ENCODE measurements around the gene DBH.
"Not testable (repeated sequence)": the region's sequence is repeated elsewhere in the genome, so short reads cannot be mapped to it uniquely, and the experiment has no call there.

DBH gene

DNA sequence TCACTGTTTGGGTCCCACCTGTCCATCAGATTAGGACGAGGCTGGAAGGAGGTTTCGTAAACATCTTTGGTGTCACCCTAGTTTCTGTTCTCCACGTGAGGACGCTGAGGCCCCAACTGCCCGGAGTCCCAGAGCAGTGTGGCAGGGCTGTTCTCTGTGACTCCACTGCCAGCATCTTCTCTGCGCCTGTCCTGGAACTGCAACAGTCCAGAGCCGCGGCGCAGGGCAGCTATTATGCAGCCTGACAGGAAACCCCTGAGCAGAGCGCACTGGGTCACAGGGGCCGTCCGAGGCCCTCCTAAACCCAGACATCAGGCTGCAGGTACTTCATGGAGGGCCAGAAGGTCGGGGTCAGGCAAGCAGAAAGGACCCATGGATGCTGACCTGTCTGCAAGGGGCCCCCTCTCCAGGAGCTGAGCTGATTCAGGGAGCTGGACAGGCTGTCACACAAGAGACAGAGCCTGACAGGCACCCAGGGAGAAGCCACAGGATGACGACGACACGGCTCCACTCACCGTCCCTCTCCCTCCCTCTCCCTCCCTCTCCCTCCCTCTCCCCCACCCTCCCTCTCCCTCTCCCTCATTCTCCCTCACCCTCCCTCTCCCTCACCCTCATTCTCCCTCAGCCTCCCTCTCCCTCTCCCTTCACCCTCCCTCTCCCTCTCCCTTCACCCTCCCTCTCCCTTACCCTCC, 31.7 kb downstream of the DBH start:
- DNase-seq, result no peak

DNA sequence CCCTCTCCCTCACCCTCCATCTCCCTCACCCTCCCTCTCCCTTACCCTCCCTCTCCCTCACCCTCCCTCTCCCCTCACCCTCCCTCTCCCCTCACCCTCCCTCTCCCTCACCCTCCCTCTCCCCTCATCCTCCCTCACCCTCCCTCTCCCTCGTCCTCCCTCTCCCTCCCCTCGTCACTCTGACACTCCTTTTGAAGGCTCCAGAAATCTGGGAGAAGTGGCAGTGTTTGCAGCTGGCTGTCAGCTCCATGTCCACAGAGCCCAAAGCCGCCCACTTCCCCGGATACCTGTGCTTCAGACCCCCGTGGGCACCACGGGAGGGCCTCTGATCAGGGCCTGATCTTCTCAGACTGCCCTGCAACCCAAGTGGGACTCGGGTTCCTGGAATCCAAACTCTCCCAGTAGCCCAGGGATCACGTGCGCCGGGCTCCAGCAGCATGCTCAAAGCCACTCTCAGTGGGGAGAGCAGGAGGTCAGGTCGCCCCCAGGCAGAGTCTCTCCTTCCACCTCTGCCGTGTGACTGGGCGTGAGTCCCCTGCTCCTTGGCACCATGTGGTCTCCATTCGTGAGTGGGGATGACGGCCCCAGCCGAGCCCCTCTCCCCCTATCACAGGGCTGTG, 33.1 kb downstream of the DBH start:
- no peak for DNase-seq

DNA sequence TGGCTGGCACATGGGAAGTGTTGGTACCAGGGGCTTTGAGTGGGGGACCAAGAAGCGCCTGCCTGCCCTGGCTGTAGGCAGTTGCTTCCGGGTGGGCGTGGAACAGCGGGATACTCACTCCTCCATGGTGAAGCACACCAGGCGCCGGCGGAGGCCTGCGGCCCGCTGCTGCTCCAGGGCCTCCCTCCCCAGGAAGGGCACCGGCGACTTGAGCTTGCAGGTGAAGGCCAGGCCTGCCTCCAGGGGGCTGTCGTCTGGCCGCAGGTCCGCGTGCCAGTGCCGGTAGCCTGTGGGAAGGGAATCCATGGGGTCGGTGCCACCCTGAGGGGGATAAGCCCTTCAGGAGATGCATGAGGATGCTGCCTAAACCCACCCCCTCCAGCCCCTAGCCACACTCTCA, 34.3 kb downstream of the DBH start:
- no peak for DNase-seq

DNA sequence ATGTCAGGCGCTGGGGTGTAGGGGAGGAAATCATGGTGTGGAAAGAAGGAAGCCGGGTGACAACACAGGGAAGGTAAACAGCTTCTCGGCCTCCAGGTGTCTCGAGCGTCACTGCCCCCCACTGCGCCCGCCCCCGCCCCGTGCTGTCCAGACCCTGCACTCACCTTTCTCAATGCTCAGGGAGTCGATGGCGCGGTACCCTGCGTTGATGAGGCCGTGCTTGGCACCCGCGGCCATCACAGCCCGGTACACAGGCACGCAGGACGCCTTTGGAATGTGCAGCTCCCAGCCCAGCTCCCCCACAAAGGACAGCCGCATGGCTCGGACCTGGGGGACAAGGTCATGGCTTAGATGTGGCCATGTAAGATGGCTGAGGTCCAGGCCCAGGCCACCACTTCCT, 35.2 kb downstream of the DBH start:
- DNase-seq, result no peak

DNA sequence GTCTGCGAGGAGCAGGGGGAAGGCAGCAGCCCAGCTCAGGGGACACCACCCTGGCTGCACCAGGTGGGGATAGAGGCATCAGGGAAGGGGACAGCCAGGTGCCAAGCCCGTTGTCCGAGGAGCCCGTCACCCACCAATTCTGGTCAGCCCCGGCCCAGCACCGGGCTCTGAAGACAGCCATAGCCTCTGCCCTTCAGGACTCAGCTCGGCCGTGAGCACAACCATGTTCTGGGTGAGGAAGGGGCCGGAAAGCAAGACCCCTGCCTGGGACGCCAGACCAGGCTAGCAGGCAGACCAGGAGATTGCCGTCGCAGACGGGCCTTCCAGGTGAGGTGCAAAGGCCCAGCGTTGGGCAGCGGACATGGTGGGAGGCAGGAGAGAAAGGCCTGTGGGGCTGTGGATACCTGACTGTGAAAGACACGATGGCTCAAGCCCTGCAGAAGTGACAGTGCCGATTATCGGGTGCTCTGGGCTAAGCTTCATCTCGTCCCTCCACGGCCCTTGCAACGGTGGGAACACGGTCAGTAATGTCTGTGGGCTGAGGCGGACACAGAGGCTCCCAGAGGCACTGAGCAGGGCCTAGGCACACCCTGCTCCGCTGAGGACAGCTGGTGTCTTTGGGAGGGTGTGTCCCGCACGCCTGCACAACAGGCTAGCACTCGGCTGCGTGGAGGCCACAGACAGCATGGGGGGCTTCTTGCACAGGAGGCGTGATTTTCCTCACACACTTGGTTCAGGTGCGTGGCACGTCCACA, 36.5 kb downstream of the DBH start:
- no peak for DNase-seq

DNA sequence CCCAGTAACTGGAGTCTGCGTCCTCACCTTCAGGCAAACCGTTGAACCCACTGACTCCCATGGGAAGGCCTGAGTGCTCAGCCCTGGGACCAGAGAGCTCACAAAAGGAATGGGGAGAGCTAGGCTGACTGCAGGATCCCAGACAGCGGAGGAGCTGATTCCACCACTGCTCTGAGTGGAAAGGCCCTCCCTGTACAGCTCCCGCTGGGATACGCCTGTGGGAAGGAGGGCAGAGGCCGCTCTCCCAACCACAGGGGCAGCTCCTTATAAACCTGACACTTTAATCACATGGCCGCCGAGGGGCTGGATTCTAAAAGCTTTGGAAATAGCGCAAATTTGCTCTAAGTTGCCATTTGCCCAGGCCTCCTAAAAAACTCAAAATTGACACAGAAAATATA, 37.1 kb downstream of the DBH start:
- no peak for DNase-seq

DNA sequence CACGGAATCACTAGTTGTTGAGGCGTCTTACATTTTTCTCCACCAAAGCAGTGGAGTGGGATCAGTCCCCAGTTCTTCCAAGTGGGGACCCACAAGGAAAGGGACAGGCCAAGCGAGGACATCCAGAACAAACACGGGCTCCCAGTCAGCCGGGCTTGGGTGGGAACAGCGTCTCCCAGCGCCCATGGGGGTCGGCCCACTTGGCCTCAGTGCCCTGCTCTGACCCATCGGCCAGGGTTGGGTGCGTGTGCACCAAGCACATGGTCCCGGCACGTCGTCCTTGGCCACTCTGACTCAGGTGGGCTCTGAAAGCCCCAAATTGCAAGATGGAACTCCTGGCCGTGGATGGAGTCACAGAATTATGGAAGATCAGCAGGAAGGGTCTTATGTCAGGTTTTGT, 37.9 kb downstream of the DBH start:
- DNase-seq, result no peak

DNA sequence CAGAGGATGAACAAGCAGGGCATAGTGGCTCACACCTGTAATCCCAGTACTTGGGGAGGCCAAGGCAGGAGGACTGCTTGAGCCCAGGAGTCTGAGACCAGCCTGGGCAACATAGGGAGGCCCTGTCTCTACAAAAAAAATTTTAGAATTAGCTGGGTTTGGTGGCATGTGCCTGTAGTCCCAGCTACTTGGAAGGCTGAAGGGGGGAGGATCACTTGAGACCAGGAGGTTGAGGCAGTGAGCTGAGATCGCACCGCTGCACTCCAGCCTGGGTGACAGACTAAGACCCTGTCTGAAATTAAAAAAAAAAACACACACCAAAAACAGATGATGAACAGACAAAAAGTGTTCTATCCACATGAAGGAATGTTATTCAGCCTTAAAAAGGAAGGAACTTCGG, 39.6 kb downstream of the DBH start:
- DNase-seq, result not testable (repeated sequence)

DNA sequence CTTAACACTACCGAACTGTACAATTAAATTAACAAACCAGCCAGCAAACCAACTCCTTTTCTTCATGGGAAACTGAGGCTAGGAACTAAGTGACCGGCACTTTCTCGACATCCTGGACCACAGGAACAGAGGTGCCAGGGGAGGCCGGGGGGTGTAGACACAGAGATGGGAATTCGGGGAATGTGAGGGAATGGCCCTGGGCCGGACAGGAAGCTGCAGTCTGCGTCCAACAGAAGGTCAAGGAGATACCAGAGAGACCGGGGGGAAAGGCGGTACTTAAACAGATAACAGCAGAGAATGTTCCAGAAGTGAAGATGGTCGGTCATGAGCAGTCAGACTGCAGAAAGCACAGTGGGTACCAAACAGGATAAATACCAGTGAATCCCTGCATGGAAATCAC, 40.3 kb downstream of the DBH start:
- DNase-seq, result no peak

DNA sequence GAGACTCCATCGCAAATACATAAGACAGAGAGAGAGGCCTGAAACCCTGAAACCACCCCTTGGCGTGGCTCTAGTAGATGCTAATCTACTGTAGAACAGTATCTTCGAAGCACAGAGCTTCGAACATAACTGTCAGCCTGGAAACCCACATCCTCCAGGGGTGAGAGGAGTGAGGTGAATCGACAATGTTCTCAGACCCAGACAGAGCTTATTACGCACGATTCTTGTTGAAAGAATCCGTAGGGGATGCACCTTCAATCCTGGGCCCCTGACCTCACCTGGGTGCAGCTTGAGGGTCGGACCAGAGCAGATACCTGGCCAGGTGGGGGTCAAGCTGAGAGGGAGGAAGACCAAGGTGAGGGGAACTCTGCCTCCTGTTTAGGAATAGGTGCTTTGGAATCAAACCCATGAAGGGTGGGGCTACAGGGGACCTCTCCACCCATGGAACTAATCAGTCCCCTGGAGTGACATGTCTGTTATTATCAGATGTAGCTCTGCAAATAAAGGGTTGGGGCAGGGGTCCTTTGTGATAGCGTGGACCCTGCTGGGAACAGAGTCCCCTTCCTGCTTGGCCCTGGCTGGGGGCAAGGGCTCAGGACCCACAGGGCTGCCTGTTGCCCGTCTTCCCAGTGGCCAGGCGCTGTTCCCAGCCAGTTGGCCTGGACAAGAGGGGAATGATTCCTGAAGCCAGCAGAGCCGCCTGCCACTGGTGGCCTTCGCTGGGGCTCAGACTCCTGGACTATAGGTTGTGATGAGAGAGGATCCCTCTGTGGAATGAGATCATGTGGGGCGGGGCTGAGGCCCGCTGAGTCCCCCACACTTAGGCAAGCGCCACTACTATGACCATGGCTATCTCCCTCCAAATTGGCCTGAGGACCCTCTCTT, 41.2 kb downstream of the DBH start:
- no peak for DNase-seq

DNA sequence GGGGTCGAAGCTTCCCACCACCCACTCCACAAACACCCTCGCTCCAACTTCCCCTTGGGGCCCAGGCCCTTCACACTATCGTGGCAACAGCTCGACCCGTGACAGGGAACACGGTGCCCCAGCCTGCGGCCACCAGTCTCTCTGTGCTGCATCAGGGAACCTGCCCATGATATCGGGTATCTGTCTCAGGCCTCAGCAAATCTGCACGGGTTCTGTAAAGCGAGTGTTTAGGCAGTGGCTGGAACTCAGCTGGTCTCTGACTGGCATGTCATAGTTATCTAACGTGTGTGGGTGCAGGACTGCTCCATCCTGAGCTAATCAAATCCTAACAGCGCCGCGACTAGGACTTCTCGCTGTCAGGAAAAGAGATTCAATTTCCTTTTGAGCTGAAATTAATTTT, 42.9 kb downstream of the DBH start:
- no peak for DNase-seq

DNA sequence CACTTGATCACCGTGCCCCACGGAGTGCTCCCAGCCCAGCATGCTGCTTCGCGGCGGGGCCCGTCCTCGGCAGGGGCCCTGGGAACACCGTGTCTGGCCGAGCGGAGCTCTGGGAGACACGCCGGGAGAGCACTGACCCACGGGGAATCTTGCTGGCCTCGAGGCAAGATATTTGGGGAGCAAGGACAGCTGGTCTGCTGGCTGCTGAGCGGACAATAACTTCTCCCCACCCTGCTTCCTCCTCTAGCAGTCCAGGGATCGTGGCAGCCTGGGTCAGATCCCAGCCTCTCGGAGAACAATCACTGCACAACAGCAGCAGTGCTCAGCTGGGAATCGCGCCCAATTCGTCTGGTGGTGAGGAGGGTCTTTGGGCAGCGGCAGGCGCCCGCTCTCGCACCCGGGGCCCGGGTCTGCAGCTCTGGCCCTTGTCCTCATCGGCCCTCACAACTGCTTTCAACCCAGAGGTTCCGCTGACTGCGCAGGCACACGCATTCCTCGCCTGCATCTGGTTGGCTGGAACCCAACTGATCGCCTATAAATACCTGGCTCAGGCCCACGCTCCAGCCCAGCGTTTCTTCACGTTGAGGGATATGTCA, 43.4 kb downstream of the DBH start:
- DNase-seq, result no peak

DNA sequence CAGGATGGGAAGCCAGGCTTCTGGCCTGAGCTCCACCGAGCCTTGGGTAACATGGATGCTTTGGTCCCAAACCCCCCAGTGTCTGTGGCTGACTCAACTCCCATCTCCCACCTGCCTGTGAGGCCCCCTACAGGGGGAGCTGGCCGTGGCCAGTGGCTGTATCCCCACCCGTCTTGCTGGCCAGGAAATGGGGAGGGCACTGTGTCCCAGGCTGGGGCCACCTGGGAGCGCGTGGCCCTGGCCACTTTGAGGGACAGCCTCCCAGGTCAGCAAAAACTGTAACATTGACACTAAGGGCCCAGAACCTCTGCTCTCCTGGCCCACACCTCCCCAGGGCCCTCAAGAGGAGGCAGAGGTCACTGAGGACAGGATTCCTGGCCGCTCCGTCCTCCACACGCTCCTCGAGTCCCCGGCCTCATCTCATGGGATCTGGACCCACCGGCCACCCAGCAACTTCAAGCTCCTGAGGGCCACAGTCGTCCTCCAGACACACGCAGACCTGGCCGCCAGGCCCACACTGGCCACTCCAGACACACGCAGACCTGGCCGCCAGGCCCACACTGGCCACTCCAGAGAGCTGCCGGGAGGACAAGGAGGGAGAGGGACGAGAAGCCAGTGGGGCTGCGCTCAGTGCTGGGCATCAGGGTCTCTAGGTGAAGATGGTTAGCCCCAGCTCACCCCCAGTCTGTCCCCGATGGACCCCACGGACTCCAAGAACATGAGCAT, 44.2 kb downstream of the DBH start:
- DNase-seq, result no peak

DNA sequence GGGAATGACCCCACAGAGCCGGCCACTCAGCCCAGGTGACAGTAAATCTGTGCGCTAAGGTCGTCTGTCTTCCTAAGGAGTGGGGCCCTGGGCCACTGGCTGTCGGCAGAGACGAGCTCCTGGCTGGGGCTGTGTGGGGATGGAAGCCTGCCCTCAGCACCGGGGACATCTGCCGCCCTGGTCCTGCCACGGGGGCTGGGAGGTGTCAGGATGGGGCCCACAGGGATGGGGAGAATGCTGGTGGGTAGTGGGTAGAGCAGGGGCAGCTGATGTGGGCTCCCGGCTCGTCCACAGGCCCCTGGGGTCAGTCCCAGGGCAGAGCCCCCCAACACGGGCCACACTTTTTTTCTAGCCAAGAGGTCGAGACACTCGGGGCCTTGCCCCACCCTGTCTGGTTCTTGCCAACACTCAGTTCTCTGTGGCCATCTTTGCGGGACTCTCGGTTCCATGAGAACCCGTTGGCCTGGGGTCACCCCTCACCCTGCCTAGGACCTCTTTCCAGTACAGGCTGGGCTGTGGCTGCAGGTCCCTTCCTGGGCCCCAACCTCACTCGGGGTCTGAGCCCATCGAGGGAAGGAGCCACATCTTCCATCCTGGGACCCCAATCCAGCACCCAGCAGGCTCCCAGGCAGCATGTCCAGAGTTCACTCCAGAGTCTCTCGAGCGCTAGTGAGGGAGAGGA, 45.0 kb downstream of the DBH start:
- no peak for DNase-seq

DNA sequence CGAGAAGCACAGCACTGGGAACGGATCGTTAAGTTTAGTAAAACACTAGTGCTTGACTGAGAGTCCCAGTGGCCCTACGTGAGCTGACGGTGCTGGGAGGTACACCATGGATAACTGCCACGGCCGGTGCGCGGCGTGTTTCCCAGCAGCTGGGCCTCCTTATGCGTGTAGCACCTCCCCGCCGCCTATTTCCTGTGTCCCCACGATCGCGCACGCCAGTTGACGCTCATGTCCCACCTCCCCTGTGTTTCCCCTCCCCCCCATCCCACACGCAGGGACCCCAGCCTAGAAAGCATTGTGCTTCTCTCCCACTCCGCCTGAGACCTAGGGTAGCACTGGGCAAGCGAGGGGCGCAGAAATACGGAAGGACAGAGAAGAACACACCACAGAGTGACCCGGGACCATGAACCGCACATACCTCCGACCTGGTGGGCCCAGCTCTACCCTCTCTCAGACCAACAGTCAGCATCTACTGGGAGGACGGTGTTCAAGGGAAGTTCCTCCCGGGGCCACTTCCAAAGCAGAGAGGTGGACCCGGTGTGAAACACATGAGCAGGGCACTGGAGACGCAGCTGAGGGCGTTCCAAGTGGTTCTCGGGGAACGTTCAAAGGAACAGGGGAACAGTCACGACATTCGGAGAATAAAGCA, 45.6 kb downstream of the DBH start:
- no peak for DNase-seq

DNA sequence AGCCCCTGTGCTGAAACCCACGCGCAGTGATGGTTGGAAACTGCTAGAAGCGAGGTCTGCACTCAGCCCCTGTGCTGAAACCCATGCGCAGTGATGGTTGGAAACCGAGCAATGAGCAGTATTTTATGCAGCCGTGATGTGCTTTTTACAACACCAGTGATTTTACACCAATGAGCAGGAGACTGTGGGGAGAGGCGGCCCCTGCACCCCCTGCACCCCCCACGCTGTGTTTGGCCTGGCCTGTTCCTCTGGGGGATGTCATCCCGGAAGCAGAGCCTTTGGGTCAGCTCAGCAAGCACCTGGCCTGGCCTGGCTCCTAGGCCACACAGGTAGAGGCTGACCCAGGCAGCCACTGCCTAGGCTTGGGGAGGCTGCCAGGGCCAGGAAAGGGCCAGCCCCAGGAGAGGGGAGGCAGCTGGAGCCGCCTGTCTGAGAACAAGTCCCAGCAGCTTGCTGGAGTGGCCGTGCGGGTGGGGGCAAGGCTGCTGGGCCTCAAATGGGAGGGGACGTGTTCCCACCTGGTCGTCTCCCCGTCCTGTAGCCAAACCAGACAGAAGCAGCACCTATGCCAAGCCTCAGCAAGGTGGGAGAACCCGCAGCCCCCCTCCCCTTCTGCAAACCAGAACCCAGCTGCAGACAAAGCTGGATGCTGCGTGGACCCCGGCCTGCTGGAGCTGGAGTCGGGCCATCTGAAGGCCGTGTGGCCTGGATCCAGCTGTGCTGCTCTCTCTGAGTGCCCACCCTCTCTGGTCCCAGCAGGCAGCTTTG, 46.8 kb downstream of the DBH start:
- DNase-seq, result no peak

DNA sequence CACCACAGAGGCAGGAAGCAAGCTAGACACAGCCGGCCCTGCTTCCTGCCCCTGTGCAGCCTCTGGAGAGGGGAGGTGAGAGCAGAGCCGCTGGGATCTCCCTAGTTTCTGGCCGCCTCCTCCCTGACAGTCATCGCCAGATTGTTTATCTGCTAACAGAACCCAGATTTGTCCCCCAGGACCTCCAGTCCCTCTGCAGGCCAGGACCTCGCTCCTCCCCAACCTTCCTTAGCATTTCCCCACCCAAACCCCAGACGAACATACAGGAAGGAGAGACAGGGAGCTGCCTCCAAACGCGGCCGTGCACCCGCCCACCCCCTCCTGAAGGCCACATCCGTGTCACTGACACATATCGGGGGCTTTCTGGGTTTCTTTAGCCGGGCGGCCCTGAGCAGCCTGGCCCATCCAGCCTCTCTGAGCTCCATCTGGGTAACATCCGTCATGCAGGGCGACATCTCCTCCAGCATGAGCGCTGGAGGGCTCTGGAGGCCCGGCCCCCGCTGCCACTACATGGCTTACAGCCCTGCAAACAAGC, 47.5 kb downstream of the DBH start:
- no peak for DNase-seq

DNA sequence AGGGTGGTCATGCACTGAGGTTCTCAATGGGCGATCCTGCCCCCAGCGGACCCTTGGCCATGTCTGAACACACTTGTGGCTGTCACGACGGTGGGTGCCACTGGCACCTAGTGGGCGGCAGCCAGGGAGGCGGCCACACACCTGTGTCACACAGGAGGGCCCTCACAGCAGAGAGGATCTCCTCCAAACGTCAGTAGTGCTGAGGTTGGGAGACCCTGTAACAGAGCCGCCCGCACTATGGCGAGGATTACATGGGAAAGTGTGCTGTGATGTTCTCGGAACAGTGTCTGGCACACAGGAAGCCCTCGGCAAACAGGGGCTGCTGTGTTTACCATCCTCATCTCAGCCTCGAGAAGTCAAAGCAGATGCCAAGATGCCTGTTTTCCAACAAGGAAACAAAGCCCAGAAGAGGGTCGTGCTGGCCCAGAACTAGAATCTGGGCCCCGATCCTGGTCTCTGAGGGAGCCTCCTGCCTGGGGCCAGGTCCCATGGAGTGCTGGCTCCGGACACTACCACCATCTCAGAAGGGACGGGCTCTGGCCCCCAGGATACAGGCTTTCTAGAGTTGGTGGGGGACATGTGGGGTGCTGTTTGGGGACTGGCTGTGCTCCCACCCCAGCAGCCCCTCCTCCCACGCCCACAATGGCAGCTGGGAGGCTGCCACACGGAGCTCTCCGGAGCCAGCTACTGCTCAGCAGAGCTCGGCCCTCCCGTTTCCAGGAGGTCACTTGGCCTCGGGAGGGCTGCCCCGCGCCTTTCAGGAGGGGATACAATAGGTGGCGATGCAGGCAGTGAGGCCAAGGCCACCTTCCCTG, 48.2 kb downstream of the DBH start:
- no peak for DNase-seq

DNA sequence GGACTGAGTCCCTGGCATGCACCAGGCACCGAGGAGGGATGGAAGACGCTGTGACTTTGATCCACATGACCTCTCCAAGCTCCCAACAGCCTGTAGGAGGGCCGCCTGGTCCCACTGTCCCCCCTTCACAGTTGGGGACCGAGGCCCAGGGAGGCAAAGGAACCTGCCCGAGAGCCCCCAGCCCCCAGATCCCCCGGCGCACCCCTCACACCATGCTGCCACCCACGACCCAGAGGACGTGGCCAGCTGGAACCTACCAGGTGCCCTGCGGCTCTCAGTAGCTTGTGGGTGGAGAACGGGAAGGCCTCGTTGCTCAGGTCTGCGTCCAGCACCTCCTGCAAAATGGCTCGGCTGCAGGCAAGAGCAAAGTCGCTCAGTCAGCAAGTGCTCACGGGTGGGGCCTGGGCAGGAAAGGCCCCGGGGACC, 48.8 kb downstream of the DBH start:
- DNase-seq, result no peak

All from T1000 (cell line).